ENCODE data around the gene WIPI1. TPM values are rescaled to one million over a fixed set of nuclear protein-coding genes. Genes with fewer than 3 reads are reported as not detected.
A peak's percentile ranks its signal among the peaks of the same experiment; 100 is the strongest.
"Not testable (repeated sequence)": the region's sequence is repeated elsewhere in the genome, so short reads cannot be mapped to it uniquely, and the experiment has no call there.

The WIPI1 gene
- total RNA-seq, 1 donor from 2014 or later, result 37.3 TPM

GRCh38 chr17:68379692-68380677, 77.3 kb downstream of the WIPI1 start:
- TF ChIP-seq POLR2A (IDR thresholded peaks at IDR 0.05), result no peak
- no peak for TF ChIP-seq CTCF (IDR thresholded peaks at IDR 0.05)
- no peak for TF ChIP-seq POLR2AphosphoS5 (IDR thresholded peaks at IDR 0.05; ENCODE audit: insufficient read depth in 1 of 2, low read depth in 1 of 2)
- H3K27me3 ChIP-seq, result no peaks in the 10 kb centered on the region
- no peak overlapping the region for H3K4me3 ChIP-seq
- intact Hi-C loops (cut with DNase I), result loop anchor here (2.0 kb wide), 1 partner anchor 77 kb away; the partner anchor contains the start of gene WIPI1
- DNase-seq (ENCODE audit: extremely low spot score in 2 of 2), result no peak
- H3K4me1 ChIP-seq, result peaks cover 55% of the 10 kb centered on the region
- H3K27ac ChIP-seq, result peak overlapping the region; percentile 93
- H3K9me3 ChIP-seq, result no peaks in the 10 kb centered on the region
- no peaks in the 10 kb centered on the region for H3K36me3 ChIP-seq

GRCh38 chr17:68379177-68379510, 78.2 kb downstream of the WIPI1 start:
- intact Hi-C loops (cut with DNase I), result loop anchor here (2.0 kb wide), 1 partner anchor 78 kb away; the partner anchor contains the start of gene WIPI1

GRCh38 chr17:68378268-68379176, 78.8 kb downstream of the WIPI1 start:
- TF ChIP-seq POLR2AphosphoS5 (IDR thresholded peaks at IDR 0.05; ENCODE audit: insufficient read depth in 1 of 2, low read depth in 1 of 2) (peak; percentile 83 to 97), POLR2A (IDR thresholded peaks at IDR 0.05) (no peak)
- Histone ChIP-seq H3K4me3 (no peak overlapping the region), H3K9me3 (no peaks in the 10 kb centered on the region), H3K36me3 (no peaks in the 10 kb centered on the region), H3K4me1 (peaks cover 41% of the 10 kb centered on the region), H3K27ac (peak overlapping the region; percentile 93), H3K27me3 (no peaks in the 10 kb centered on the region)
- DNase-seq (ENCODE audit: extremely low spot score in 2 of 2), result peak in 1 of 2 donors; percentile 99
- intact Hi-C loops (cut with DNase I), result loop anchor here (2.0 kb wide), 1 partner anchor 78 kb away; the partner anchor contains the start of gene WIPI1

More at GRCh38 chr17:68379177-68379510, 78.2 kb downstream of the WIPI1 start:
- no peak for DNase-seq (ENCODE audit: extremely low spot score in 2 of 2)
- Histone ChIP-seq H3K4me3 (no peak overlapping the region), H3K4me1 (peaks cover 47% of the 10 kb centered on the region), H3K27me3 (no peaks in the 10 kb centered on the region), H3K9me3 (no peaks in the 10 kb centered on the region), H3K27ac (peak overlapping the region; percentile 93), H3K36me3 (no peaks in the 10 kb centered on the region)
- TF ChIP-seq CTCF (IDR thresholded peaks at IDR 0.05) (no peak), POLR2AphosphoS5 (IDR thresholded peaks at IDR 0.05; ENCODE audit: insufficient read depth in 1 of 2, low read depth in 1 of 2) (no peak), POLR2A (IDR thresholded peaks at IDR 0.05) (no peak)

- TF ChIP-seq POLR2A (IDR thresholded peaks at IDR 0.05) (peak in 1 of 2 donors; percentile 18), POLR2AphosphoS5 (IDR thresholded peaks at IDR 0.05; ENCODE audit: insufficient read depth in 1 of 2, low read depth in 1 of 2) (no peak), CTCF (IDR thresholded peaks at IDR 0.05) (no peak)
- intact Hi-C loops (cut with DNase I), result loop anchor here (2.0 kb wide), 1 partner anchor 79 kb away; the partner anchor contains the start of gene WIPI1
- H3K9me3 ChIP-seq, result no peaks in the 10 kb centered on the region
- H3K27ac ChIP-seq, result peak overlapping the region; percentile 93
- H3K36me3 ChIP-seq, result no peaks in the 10 kb centered on the region
- no peak overlapping the region for H3K4me3 ChIP-seq
- H3K27me3 ChIP-seq, result no peaks in the 10 kb centered on the region
- peaks cover 37% of the 10 kb centered on the region for H3K4me1 ChIP-seq
- no peak for DNase-seq (ENCODE audit: extremely low spot score in 2 of 2)
Measured at GRCh38 chr17:68377771-68378267, 79.5 kb downstream of the WIPI1 start.

GRCh38 chr17:68376178-68376577, 81.1 kb downstream of the WIPI1 start:
- peak overlapping the region; percentile 93 for H3K27ac ChIP-seq
- H3K9me3 ChIP-seq; intact Hi-C loops (cut with DNase I); H3K36me3 ChIP-seq; H3K27me3 ChIP-seq; H3K4me3 ChIP-seq; DNase-seq (ENCODE audit: extremely low spot score in 2 of 2): not testable (repeated sequence)
- H3K4me1 ChIP-seq, result peaks cover 30% of the 10 kb centered on the region
